Caco-2 (cell line): ENCODE results near the gene KLHDC10. TPM values are rescaled to one million over a fixed set of nuclear protein-coding genes. Genes with fewer than 3 reads are reported as not detected.

Experiments
- BruUV-seq: library from RNA; stranded (reverse); fragments of 400-500 nt; replicated peaks from 2 replicates; lab custom pipeline; 2021; lab: Mats Ljungman, UMichigan
- CTCF ChIA-PET: fragments of 300-600 bp; sonication (Branson Sonifier 250); formaldehyde crosslinking; loops from one replicate; lab custom pipeline; 2022; ENCODE audit warnings: antibody characterized with exemption; lab: Charles Lee
- POLR2A ChIA-PET: fragments of 300-600 bp; sonication (Branson Sonifier 250); formaldehyde crosslinking; loops from one replicate; lab custom pipeline; 2022; ENCODE audit warnings: antibody characterized with exemption; lab: Charles Lee
- DNase-seq, 2 experiments: peaks; one replicate each; pipeline versions ENCODE4 v3.0.0 to v3.0.0-alpha.2; 2020 to 2022
- H3K27me3 ChIP-seq: replicated peaks from 2 replicates; pipeline ENCODE4 v1.6.0; 2011; ENCODE audit warnings: low read length; ENCODE audit not compliant: control insufficient read depth, insufficient read depth
- H3K36me3 ChIP-seq: 2 replicates; pipeline ENCODE4 v1.5.1; 2011; ENCODE audit warnings: low read length; ENCODE audit not compliant: control insufficient read depth, insufficient read depth
- H3K4me1 ChIP-seq: fragments of 250-450 bp; sonication (Bioruptor Pico); 2 replicates; pipeline ENCODE4 v1.5.1; 2020; ENCODE audit warnings: mild to moderate bottlenecking
- H3K4me3 ChIP-seq: 2 replicates; pipeline ENCODE4 v1.5.1; 2011; ENCODE audit warnings: low read depth, mild to moderate bottlenecking, control low read depth, low read length
- H3K9me3 ChIP-seq: fragments of 250-450 bp; sonication (Bioruptor Pico); 2 replicates; pipeline ENCODE4 v1.5.1; 2020; ENCODE audit warnings: mild to moderate bottlenecking, moderate library complexity
- H3K27ac Mint-ChIP-seq: one replicate; pipeline ENCODE4 v1.8.0; 2022; ENCODE audit warnings: mixed read lengths; ENCODE audit not compliant: unreplicated experiment
- H3K27me3 Mint-ChIP-seq: one replicate; pipeline ENCODE4 v1.8.0; 2022; ENCODE audit warnings: mixed read lengths; ENCODE audit not compliant: insufficient read depth, unreplicated experiment
- H3K36me3 Mint-ChIP-seq: one replicate; pipeline ENCODE4 v1.8.0; 2022; ENCODE audit warnings: mild to moderate bottlenecking, mixed read lengths; ENCODE audit not compliant: insufficient read depth, unreplicated experiment
- H3K4me1 Mint-ChIP-seq: one replicate; pipeline ENCODE4 v1.8.0; 2022; ENCODE audit warnings: low read depth, mixed read lengths; ENCODE audit not compliant: unreplicated experiment
- H3K4me3 Mint-ChIP-seq: one replicate; pipeline ENCODE4 v1.8.0; 2022; ENCODE audit warnings: mild to moderate bottlenecking, moderate library complexity, mixed read lengths; ENCODE audit not compliant: unreplicated experiment
- H3K9me3 Mint-ChIP-seq: one replicate; pipeline ENCODE4 v1.8.0; 2022; ENCODE audit warnings: mixed read lengths; ENCODE audit not compliant: unreplicated experiment
- intact Hi-C: fragments of 100-400 bp; cut with micrococcal nuclease; formaldehyde crosslinking; loops from one replicate; pipeline ENCODE4 v1.10.0; 2022; ENCODE audit not compliant: unreplicated experiment
- total RNA-seq: library from RNA; stranded (reverse); gene quantifications from 2 replicates; pipeline ENCODE4 v1.2.3, GENCODE V29; 2022
- TF ChIP-seq, protein P1 (sequence below), 2 experiments: fragments of 200-600 bp in 1 of 2; IDR thresholded peaks; 1 replicate in 1 of 2; 2 replicates in 1 of 2; pipeline versions ENCODE4 v1.5.1 to v1.8.0; 2011 to 2022; ENCODE audit warnings: antibody characterized with exemption in 1 of 2, control low read depth in 1 of 2, inconsistent platforms in 1 of 2, low read depth in 1 of 2, low read length in 1 of 2, mild to moderate bottlenecking in 1 of 2, moderate library complexity in 1 of 2; ENCODE audit not compliant: insufficient read depth in 1 of 2, severe bottlenecking in 1 of 2, unreplicated experiment in 1 of 2

Gene KLHDC10
- total RNA-seq, 1 experiment from 2014 or later, result 22.3 TPM

DNA sequence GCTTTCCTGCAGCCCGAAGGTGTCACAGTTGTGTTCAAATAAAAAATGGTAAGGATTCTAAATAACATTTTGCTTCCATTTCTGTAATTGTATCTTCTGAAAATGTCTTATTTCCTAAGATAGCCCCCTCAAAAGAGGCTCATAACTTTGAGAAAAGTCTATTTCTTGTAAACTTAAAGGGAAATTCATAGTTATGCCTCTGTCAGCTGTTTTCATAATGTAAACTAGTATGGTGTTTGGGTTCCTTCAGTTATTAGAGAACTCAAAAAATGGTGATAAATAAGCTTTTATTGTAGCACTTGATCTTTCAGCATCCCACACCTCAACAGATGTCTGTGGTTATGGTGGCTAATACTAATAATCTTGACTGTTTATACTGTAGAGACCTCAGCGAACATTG, 57.1 kb downstream of the KLHDC10 start:
- no peak overlapping the region for H3K4me3 ChIP-seq
- Mint-ChIP-seq H3K27me3 (no peaks in the 10 kb centered on the region), H3K4me1 (no peaks in the 10 kb centered on the region), H3K27ac (no peak overlapping the region), H3K9me3 (no peaks in the 10 kb centered on the region), H3K4me3 (no peak overlapping the region), H3K36me3 (peaks cover 44% of the 10 kb centered on the region)
- no peaks in the 10 kb centered on the region for H3K4me1 ChIP-seq
- BruUV-seq, result no TSS peak
- intact Hi-C loops, result no loop called here
- no peaks in the 10 kb centered on the region for H3K27me3 ChIP-seq
- TF ChIP-seq, protein P1, sequence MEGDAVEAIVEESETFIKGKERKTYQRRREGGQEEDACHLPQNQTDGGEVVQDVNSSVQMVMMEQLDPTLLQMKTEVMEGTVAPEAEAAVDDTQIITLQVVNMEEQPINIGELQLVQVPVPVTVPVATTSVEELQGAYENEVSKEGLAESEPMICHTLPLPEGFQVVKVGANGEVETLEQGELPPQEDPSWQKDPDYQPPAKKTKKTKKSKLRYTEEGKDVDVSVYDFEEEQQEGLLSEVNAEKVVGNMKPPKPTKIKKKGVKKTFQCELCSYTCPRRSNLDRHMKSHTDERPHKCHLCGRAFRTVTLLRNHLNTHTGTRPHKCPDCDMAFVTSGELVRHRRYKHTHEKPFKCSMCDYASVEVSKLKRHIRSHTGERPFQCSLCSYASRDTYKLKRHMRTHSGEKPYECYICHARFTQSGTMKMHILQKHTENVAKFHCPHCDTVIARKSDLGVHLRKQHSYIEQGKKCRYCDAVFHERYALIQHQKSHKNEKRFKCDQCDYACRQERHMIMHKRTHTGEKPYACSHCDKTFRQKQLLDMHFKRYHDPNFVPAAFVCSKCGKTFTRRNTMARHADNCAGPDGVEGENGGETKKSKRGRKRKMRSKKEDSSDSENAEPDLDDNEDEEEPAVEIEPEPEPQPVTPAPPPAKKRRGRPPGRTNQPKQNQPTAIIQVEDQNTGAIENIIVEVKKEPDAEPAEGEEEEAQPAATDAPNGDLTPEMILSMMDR (IDR thresholded peaks at IDR 0.05; ENCODE audit: insufficient read depth in 1 of 2, low read depth in 1 of 2, low read length in 1 of 2, severe bottlenecking in 1 of 2, unreplicated experiment in 1 of 2), result no peak
- peaks cover 3% of the 10 kb centered on the region for H3K36me3 ChIP-seq
- no peak for DNase-seq
- no peaks in the 10 kb centered on the region for H3K9me3 ChIP-seq
- ChIA-PET CTCF (no interaction called here), POLR2A (no interaction called here)

DNA sequence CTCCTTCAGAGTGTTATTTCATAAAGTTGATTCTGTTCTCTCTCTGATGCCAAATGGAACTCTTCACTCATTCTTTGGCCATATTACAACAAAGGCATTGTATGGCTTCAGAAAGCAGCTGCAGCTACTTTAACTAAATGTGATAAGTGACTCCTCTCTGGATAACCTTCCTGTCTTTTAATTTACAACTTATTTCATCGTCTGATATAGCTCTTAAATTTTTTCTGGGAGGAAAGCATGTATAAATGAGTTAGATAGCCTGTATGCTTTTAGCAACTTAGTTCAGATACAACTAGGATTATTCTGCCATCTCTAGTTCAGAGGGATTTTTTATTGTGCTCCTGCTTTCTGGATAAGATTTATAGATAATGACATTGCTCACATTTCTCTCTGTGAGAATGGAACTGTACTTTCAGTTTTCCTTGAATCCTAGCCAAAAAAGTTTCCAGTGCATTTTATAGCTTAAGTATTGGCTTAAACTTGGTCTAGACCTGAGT, 57.5 kb downstream of the KLHDC10 start:
- TF ChIP-seq, protein P1 (IDR thresholded peaks at IDR 0.05; ENCODE audit: insufficient read depth in 1 of 2, low read depth in 1 of 2, low read length in 1 of 2, severe bottlenecking in 1 of 2, unreplicated experiment in 1 of 2), result no peak
- intact Hi-C loops, result no loop called here
- Histone ChIP-seq H3K36me3 (peaks cover 3% of the 10 kb centered on the region), H3K4me1 (no peaks in the 10 kb centered on the region), H3K4me3 (no peak overlapping the region), H3K27me3 (no peaks in the 10 kb centered on the region), H3K9me3 (no peaks in the 10 kb centered on the region)
- BruUV-seq, result no TSS peak
- H3K36me3 Mint-ChIP-seq, result peaks cover 40% of the 10 kb centered on the region
- no peak overlapping the region for H3K4me3 Mint-ChIP-seq
- H3K27ac Mint-ChIP-seq, result no peak overlapping the region
- H3K27me3 Mint-ChIP-seq, result no peaks in the 10 kb centered on the region
- CTCF ChIA-PET, result no interaction called here
- DNase-seq, result no peak
- no peaks in the 10 kb centered on the region for H3K4me1 Mint-ChIP-seq
- no peaks in the 10 kb centered on the region for H3K9me3 Mint-ChIP-seq
- POLR2A ChIA-PET, result no interaction called here

DNA sequence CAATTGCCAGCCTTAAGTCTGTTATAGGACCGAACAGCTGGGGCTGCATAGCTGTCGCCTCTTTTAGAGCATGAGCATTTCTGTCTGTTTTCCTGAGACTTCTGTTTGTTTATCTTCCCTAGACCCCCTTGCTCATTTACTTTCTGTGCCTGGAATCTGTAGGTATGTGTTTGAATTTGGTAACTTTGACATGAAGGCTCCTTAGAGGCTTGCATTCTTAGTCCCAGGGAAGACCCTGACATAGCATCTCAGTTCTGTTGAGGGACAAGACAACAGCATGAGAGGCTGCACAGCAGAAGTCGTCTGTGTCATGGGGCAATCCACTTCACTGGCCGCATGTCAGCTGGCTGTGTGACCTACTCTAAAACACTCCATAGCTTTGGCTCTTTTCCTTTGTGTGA, 58.7 kb downstream of the KLHDC10 start:
- H3K9me3 Mint-ChIP-seq, result no peaks in the 10 kb centered on the region
- no peaks in the 10 kb centered on the region for H3K9me3 ChIP-seq
- no peaks in the 10 kb centered on the region for H3K4me1 Mint-ChIP-seq
- DNase-seq, result no peak
- ChIA-PET CTCF (no interaction called here), POLR2A (no interaction called here)
- H3K4me1 ChIP-seq, result no peaks in the 10 kb centered on the region
- intact Hi-C loops, result no loop called here
- no peaks in the 10 kb centered on the region for H3K27me3 Mint-ChIP-seq
- peaks cover 3% of the 10 kb centered on the region for H3K36me3 ChIP-seq
- no TSS peak for BruUV-seq
- TF ChIP-seq, protein P1 (IDR thresholded peaks at IDR 0.05; ENCODE audit: insufficient read depth in 1 of 2, low read depth in 1 of 2, low read length in 1 of 2, severe bottlenecking in 1 of 2, unreplicated experiment in 1 of 2), result no peak
- H3K4me3 Mint-ChIP-seq, result no peak overlapping the region
- H3K4me3 ChIP-seq, result no peak overlapping the region
- H3K27ac Mint-ChIP-seq, result no peak overlapping the region
- H3K36me3 Mint-ChIP-seq, result peaks cover 38% of the 10 kb centered on the region
- no peaks in the 10 kb centered on the region for H3K27me3 ChIP-seq
